Neural cell (in vitro differentiated cells): ENCODE results near the gene NOL11. TPM values are rescaled to one million over a fixed set of nuclear protein-coding genes. Genes with fewer than 3 reads are reported as not detected.

Experiments used
- H2AFZ ChIP-seq: fragments of 200-600, 300-800 bp; sonication (generic), shearing (Covaris generic); 2 replicates; pipeline ENCODE4 v1.6.0; 2014; ENCODE audit warnings: low read depth, mild to moderate bottlenecking, antibody characterized with exemption, low read length, moderate library complexity
- H3F3A ChIP-seq: fragments of 200-600 bp; shearing (Covaris generic); 2 replicates; pipeline ENCODE4 v1.6.1; 2016; ENCODE audit warnings: mild to moderate bottlenecking, moderate library complexity, mixed read lengths, antibody characterized with exemption, low read length; ENCODE audit not compliant: insufficient read depth, poor library complexity, severe bottlenecking
- H3K27ac ChIP-seq: fragments of 200-600, 300-800 bp; sonication (generic), shearing (Covaris generic); 2 replicates; pipeline ENCODE4 v1.5.1; 2014; ENCODE audit warnings: mild to moderate bottlenecking, low read length, moderate library complexity
- H3K27me3 ChIP-seq: fragments of 300-800, 200-600 bp; sonication (generic), shearing (Covaris generic); 2 replicates; pipeline ENCODE4 v1.6.0; 2014; ENCODE audit warnings: mild to moderate bottlenecking, low read depth, low read length, moderate library complexity; ENCODE audit not compliant: insufficient read depth
- H3K36me3 ChIP-seq: fragments of 300-800, 200-600 bp; sonication (generic), shearing (Covaris generic); 2 replicates; pipeline ENCODE4 v1.5.1; 2014; ENCODE audit warnings: mild to moderate bottlenecking, antibody characterized with exemption, low read length, moderate library complexity; ENCODE audit not compliant: insufficient read depth
- H3K4me2 ChIP-seq: fragments of 300-800, 200-600 bp; sonication (generic), shearing (Covaris generic); 2 replicates; pipeline ENCODE4 v1.6.0; 2014; ENCODE audit warnings: mild to moderate bottlenecking, low read length
- H3K4me3 ChIP-seq: fragments of 300-800, 200-600 bp; sonication (generic), shearing (Covaris generic); 2 replicates; pipeline ENCODE4 v1.5.1; 2014; ENCODE audit warnings: mild to moderate bottlenecking, low read length, moderate library complexity
- H3K79me2 ChIP-seq: fragments of 200-600 bp; shearing (Covaris generic); replicated peaks from 2 replicates; pipeline ENCODE4 v1.6.0; 2014; ENCODE audit warnings: mild to moderate bottlenecking, low read length, moderate library complexity; ENCODE audit not compliant: insufficient read depth
- H3K9ac ChIP-seq: fragments of 300-800, 200-600 bp; sonication (generic), shearing (Covaris generic); 2 replicates; pipeline ENCODE4 v1.6.1; 2016; ENCODE audit warnings: mild to moderate bottlenecking, low read length, mixed read lengths
- H3K9me2 ChIP-seq: fragments of 200-600 bp; shearing (Covaris generic); 2 replicates; pipeline ENCODE4 v1.6.1; 2016; ENCODE audit warnings: mild to moderate bottlenecking, low read length, mixed read lengths; ENCODE audit not compliant: insufficient read depth
- H3K9me3 ChIP-seq: fragments of 200-600, 300-800 bp; sonication (generic), shearing (Covaris generic); 2 replicates; pipeline ENCODE4 v1.6.1; 2016; ENCODE audit warnings: mild to moderate bottlenecking, mixed run types, low read length, moderate library complexity, mixed read lengths
- H4K20me1 ChIP-seq: fragments of 200-600 bp; shearing (Covaris generic); 2 replicates; pipeline ENCODE4 v1.6.1; 2016; ENCODE audit warnings: mild to moderate bottlenecking, mixed run types; ENCODE audit not compliant: insufficient read depth
- CTCF ChIP-seq: fragments of 450-650 bp; IDR thresholded peaks from 2 replicates; pipeline ENCODE4 v1.5.1; 2014; ENCODE audit warnings: antibody characterized with exemption, mild to moderate bottlenecking, moderate library complexity; ENCODE audit not compliant: poor library complexity, severe bottlenecking
- EP300 ChIP-seq: fragments of 450-650 bp; conservative IDR thresholded peaks from 2 replicates; pipeline ENCODE4 v1.6.1; 2014; ENCODE audit warnings: antibody characterized with exemption, mild to moderate bottlenecking, moderate library complexity; ENCODE audit not compliant: poor library complexity, severe bottlenecking
- EZH2 ChIP-seq: fragments of 200-600, 300-800 bp; shearing (Covaris generic), sonication (generic); IDR thresholded peaks from 2 replicates; pipeline ENCODE4 v1.6.1; 2014; ENCODE audit warnings: antibody characterized with exemption, low read length, borderline replicate concordance, mild to moderate bottlenecking; ENCODE audit not compliant: insufficient read depth, poor library complexity, severe bottlenecking
- MXI1 ChIP-seq: fragments of 450-650 bp; conservative IDR thresholded peaks from 2 replicates; pipeline ENCODE4 v1.6.1; 2014; ENCODE audit warnings: antibody characterized with exemption, mild to moderate bottlenecking; ENCODE audit not compliant: poor library complexity, severe bottlenecking
- POLR2AphosphoS5 ChIP-seq: IDR thresholded peaks from 2 replicates; pipeline ENCODE4 v1.6.1; 2012
- RAD21 ChIP-seq: fragments of 450-650 bp; conservative IDR thresholded peaks from 2 replicates; pipeline ENCODE4 v1.6.1; 2014; ENCODE audit warnings: antibody characterized with exemption, mild to moderate bottlenecking, moderate library complexity
- REST ChIP-seq: IDR thresholded peaks from 2 replicates; pipeline ENCODE4 v1.6.1; 2012; ENCODE audit warnings: borderline replicate concordance
- polyA plus RNA-seq: library from polyadenylated mRNA; depleted of rRNA; stranded (reverse); fragments of >200 nt; gene quantifications from 2 replicates; pipeline ENCODE4 v1.2.3, GENCODE V29; 2014

Gene NOL11
- polyA plus RNA-seq, 1 donor from 2014 or later: 59.7 TPM

- no peak overlapping the region for H3K9ac ChIP-seq
- no peaks in the 10 kb centered on the region for H3K27me3 ChIP-seq
- TF ChIP-seq CTCF: no peak
- H3K4me3 ChIP-seq: no peak overlapping the region
- H3F3A ChIP-seq: no peaks in the 10 kb centered on the region
- no peaks in the 10 kb centered on the region for H3K36me3 ChIP-seq
- no peaks in the 10 kb centered on the region for H3K79me2 ChIP-seq
- no peak overlapping the region for H3K4me2 ChIP-seq
- no peak overlapping the region for H3K27ac ChIP-seq
- H3K9me2 ChIP-seq: no peaks in the 10 kb centered on the region
- H2AFZ ChIP-seq: no peak overlapping the region
- no peaks in the 10 kb centered on the region for H3K9me3 ChIP-seq
- no peaks in the 10 kb centered on the region for H4K20me1 ChIP-seq
Observed at GRCh38 chr17:67672592-67673335, 45.0 kb upstream of the NOL11 start.

DNA sequence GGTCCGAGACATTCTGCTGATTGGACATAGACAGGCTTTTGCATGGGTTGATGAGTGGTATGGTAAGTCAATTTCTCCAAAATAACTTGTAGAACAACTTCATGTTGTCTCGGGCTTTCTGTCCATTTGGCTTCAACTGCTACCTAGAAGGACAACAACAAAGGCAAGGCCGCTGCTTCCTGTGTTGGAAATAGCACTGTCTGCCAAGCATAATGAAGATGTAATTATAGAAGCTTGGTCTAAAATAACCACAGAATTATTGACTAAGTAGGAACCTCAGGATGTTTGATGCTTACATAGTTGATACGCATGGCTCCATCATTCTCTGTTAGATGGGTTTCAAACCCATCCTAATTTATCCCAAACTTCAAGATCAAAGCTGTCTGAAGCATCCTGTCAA is 42.3 kb upstream of the NOL11 start:
- Histone ChIP-seq H2AFZ (no peak overlapping the region), H3K79me2 (no peaks in the 10 kb centered on the region), H3K9me3 (no peaks in the 10 kb centered on the region), H3K27me3 (no peaks in the 10 kb centered on the region), H4K20me1 (no peaks in the 10 kb centered on the region), H3K4me3 (no peak overlapping the region), H3K9me2 (no peaks in the 10 kb centered on the region), H3K4me2 (no peak overlapping the region), H3K36me3 (no peaks in the 10 kb centered on the region), H3K9ac (no peak overlapping the region), H3K27ac (no peak overlapping the region), H3F3A (no peaks in the 10 kb centered on the region)
- TF ChIP-seq REST (no peak), MXI1 (no peak), CTCF (no peak), RAD21 (no peak)

DNA sequence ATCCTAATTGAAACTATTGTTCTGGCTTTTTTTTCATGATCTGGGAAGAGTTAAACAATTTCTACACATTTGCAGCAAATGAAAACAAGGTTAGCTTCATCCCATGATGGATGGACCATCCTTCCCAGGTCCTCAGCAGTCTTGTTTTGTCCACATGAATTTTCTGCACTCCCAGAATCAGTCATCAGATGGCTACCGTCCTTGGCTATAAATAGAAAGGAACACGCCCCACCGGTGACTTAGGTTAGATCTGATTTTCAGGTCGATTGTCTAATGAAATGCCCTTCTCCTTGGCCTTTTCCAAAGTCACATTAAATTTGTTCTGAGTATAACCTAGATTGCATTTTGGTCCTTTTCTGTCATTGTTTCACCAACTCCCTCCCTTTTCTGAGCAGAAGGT is 41.4 kb upstream of the NOL11 start:
- no peak overlapping the region for H2AFZ ChIP-seq
- H3K36me3 ChIP-seq: no peaks in the 10 kb centered on the region
- H3K79me2 ChIP-seq: no peaks in the 10 kb centered on the region
- no peak overlapping the region for H3K9ac ChIP-seq
- H4K20me1 ChIP-seq: no peaks in the 10 kb centered on the region
- no peak overlapping the region for H3K27ac ChIP-seq
- H3K4me3 ChIP-seq: no peak overlapping the region
- no peaks in the 10 kb centered on the region for H3K9me2 ChIP-seq
- H3K9me3 ChIP-seq: no peaks in the 10 kb centered on the region
- H3K27me3 ChIP-seq: no peaks in the 10 kb centered on the region
- H3F3A ChIP-seq: no peaks in the 10 kb centered on the region
- no peak overlapping the region for H3K4me2 ChIP-seq
- TF ChIP-seq POLR2AphosphoS5 (no peak), REST (no peak), RAD21 (no peak), CTCF (no peak), EZH2 (no peak), EP300 (no peak)
